ENCODE measurements around the gene RFX7. TPM values are rescaled to one million over a fixed set of nuclear protein-coding genes. Genes with fewer than 3 reads are reported as not detected.

Gene RFX7
- total and polyA plus RNA-seq, 4 experiments from 2014 or later: 0.30 to 37.5 (median 19.7) TPM

- H3K36me3 ChIP-seq (ENCODE audit: insufficient read depth, low read length): no peaks in the 10 kb centered on the region
- H3K9me3 ChIP-seq (ENCODE audit: control insufficient read depth in 1 of 2, low read length in 2 of 2): no peaks in the 10 kb centered on the region
- no peaks in the 10 kb centered on the region for H3K9me3 Mint-ChIP-seq
- no peaks in the 10 kb centered on the region for H3K27me3 ChIP-seq (ENCODE audit: insufficient read depth, low read length)
- CTCF ChIA-PET (ENCODE audit: partially characterized antibody): interaction anchor here (0.6 to 2.2 kb wide), 16 partner anchors 10 to 596 kb away, joined by 3 to 23 read pairs (median 4); no protein-coding TSS in a partner anchor
- POLR2A ChIA-PET (ENCODE audit: partially characterized antibody): interaction anchor here (0.7 to 2.8 kb wide), 14 partner anchors 9 to 1047 kb away, joined by 3 to 23 read pairs (median 4); partner anchors contain the start of genes CCPG1, PIERCE2, PIGB and PIGBOS1
- peak overlapping the region; percentile 53 for H3K27ac ChIP-seq (ENCODE audit: low read depth, low read length)
- H3K4me3 ChIP-seq (ENCODE audit: low read length in 2 of 2): peak overlapping the region; percentile 67 to 81
- peaks cover 0 to 13% of the 10 kb centered on the region in 2 donors for H3K36me3 Mint-ChIP-seq
- peak overlapping the region; percentile 88 to 97 (median 92) for H3K27ac Mint-ChIP-seq
- intact Hi-C loops (cut with micrococcal nuclease): loop anchor here (2.0 to 10.0 kb wide), 4 partner anchors 139 to 1047 kb away; partner anchors contain the start of genes RSL24D1 and ZNF280D
- peaks cover 25 to 40% (median 37%) of the 10 kb centered on the region in 4 donors for H3K4me1 Mint-ChIP-seq
- no peaks in the 10 kb centered on the region for H3K27me3 Mint-ChIP-seq
- peak overlapping the region; percentile 84 to 97 (median 90) for H3K4me3 Mint-ChIP-seq
- peaks cover 53% of the 10 kb centered on the region for H3K4me1 ChIP-seq (ENCODE audit: insufficient read depth, low read length)
- peak in 3 of 5 donors; percentile 15 to 47 (median 16) for DNase-seq
Measured at GRCh38 chr15:56244038-56244810, 545 bp upstream of the RFX7 start.

- Histone ChIP-seq H3K4me1 (ENCODE audit: insufficient read depth, low read length) (peaks cover 53% of the 10 kb centered on the region), H3K27me3 (ENCODE audit: insufficient read depth, low read length) (no peaks in the 10 kb centered on the region), H3K9me3 (ENCODE audit: control insufficient read depth in 1 of 2, low read length in 2 of 2) (no peaks in the 10 kb centered on the region), H3K36me3 (ENCODE audit: insufficient read depth, low read length) (no peaks in the 10 kb centered on the region), H3K27ac (ENCODE audit: low read depth, low read length) (peak overlapping the region; percentile 57), H3K4me3 (ENCODE audit: low read length in 2 of 2) (peak overlapping the region; percentile 58 to 61)
- intact Hi-C loops (cut with micrococcal nuclease): loop anchor here (2.0 to 10.0 kb wide), 4 partner anchors 36 to 834 kb away; partner anchors contain the start of genes CCPG1, PIERCE2 and ZNF280D
- CTCF ChIA-PET (ENCODE audit: partially characterized antibody): interaction anchor here (0.6 to 1.1 kb wide), 2 partner anchors 35 to 596 kb away, joined by 3 to 5 read pairs; no protein-coding TSS in a partner anchor
- peak in 3 of 5 donors; percentile 3 to 41 (median 10) for DNase-seq
- peaks cover 31 to 51% (median 43%) of the 10 kb centered on the region in 4 donors for H3K4me1 Mint-ChIP-seq
- H3K27me3 Mint-ChIP-seq: no peaks in the 10 kb centered on the region
- no peaks in the 10 kb centered on the region for H3K9me3 Mint-ChIP-seq
- POLR2A ChIA-PET (ENCODE audit: partially characterized antibody): interaction anchor here (1.0 to 1.7 kb wide), 4 partner anchors 35 to 491 kb away, joined by 3 to 13 read pairs (median 4); partner anchors contain the start of gene ZNF280D
- H3K27ac Mint-ChIP-seq: peak overlapping the region; percentile 61 to 96 (median 93)
- H3K4me3 Mint-ChIP-seq: peak overlapping the region; percentile 84 to 97 (median 93)
- H3K36me3 Mint-ChIP-seq: peaks cover 7 to 15% of the 10 kb centered on the region in 2 donors
Measured at GRCh38 chr15:56242576-56243162, 1.0 kb downstream of the RFX7 start.

GRCh38 chr15:56241374-56242105, 2.1 kb downstream of the RFX7 start:
- H3K36me3 Mint-ChIP-seq: peaks cover 11 to 19% of the 10 kb centered on the region in 2 donors
- Histone ChIP-seq H3K9me3 (ENCODE audit: control insufficient read depth in 1 of 2, low read length in 2 of 2) (no peaks in the 10 kb centered on the region), H3K27ac (ENCODE audit: low read depth, low read length) (no peak overlapping the region), H3K4me3 (ENCODE audit: low read length in 2 of 2) (peak overlapping the region; percentile 39 to 61), H3K36me3 (ENCODE audit: insufficient read depth, low read length) (no peaks in the 10 kb centered on the region), H3K27me3 (ENCODE audit: insufficient read depth, low read length) (no peaks in the 10 kb centered on the region), H3K4me1 (ENCODE audit: insufficient read depth, low read length) (peaks cover 58% of the 10 kb centered on the region)
- ChIA-PET CTCF (ENCODE audit: partially characterized antibody) (no interaction called here), POLR2A (ENCODE audit: partially characterized antibody) (interaction anchor here (1.7 kb wide), 1 partner anchor 75 kb away, joined by 5 read pairs; no protein-coding TSS in a partner anchor)
- no peaks in the 10 kb centered on the region for H3K27me3 Mint-ChIP-seq
- H3K4me1 Mint-ChIP-seq: peaks cover 35 to 62% (median 50%) of the 10 kb centered on the region in 4 donors
- intact Hi-C loops (cut with micrococcal nuclease): loop anchor here (2.0 to 10.0 kb wide), 4 partner anchors 35 to 833 kb away; partner anchors contain the start of genes CCPG1, PIERCE2 and ZNF280D
- peak overlapping the region; percentile 64 to 97 (median 85) for H3K4me3 Mint-ChIP-seq
- DNase-seq: peak in 1 of 5 donors; percentile 4
- H3K9me3 Mint-ChIP-seq: no peaks in the 10 kb centered on the region
- H3K27ac Mint-ChIP-seq: peak overlapping the region in 6 of 7 donors; percentile 57 to 83 (median 74)

GRCh38 chr15:56240390-56240789, 3.3 kb downstream of the RFX7 start:
- H3K4me1 ChIP-seq (ENCODE audit: insufficient read depth, low read length): peaks cover 47% of the 10 kb centered on the region
- intact Hi-C loops (cut with micrococcal nuclease): loop anchor here (10.0 kb wide), 2 partner anchors 136 to 494 kb away; partner anchors contain the start of gene ZNF280D
- no peaks in the 10 kb centered on the region for H3K9me3 ChIP-seq (ENCODE audit: control insufficient read depth in 1 of 2, low read length in 2 of 2)
- Mint-ChIP-seq H3K4me3 (no peak overlapping the region), H3K4me1 (peaks cover 29 to 59% (median 45%) of the 10 kb centered on the region in 4 donors), H3K27me3 (no peaks in the 10 kb centered on the region), H3K27ac (peak overlapping the region in 1 of 7 donors; percentile 35), H3K9me3 (peaks cover 0 to 2% (median 0%) of the 10 kb centered on the region in 8 donors), H3K36me3 (peaks cover 22 to 24% of the 10 kb centered on the region in 2 donors)
- ChIA-PET CTCF (ENCODE audit: partially characterized antibody) (interaction anchor here (0.7 kb wide), 1 partner anchor 18 kb away, joined by 4 read pairs; no protein-coding TSS in a partner anchor), POLR2A (ENCODE audit: partially characterized antibody) (no interaction called here)
- H3K27ac ChIP-seq (ENCODE audit: low read depth, low read length): no peak overlapping the region
- no peaks in the 10 kb centered on the region for H3K27me3 ChIP-seq (ENCODE audit: insufficient read depth, low read length)
- no peaks in the 10 kb centered on the region for H3K36me3 ChIP-seq (ENCODE audit: insufficient read depth, low read length)
- no peak overlapping the region for H3K4me3 ChIP-seq (ENCODE audit: low read length in 2 of 2)
- DNase-seq: no peak

- intact Hi-C loops (cut with micrococcal nuclease): no loop called here
- CTCF ChIA-PET (ENCODE audit: partially characterized antibody): no interaction called here
- Mint-ChIP-seq H3K4me3 (peak overlapping the region in 1 of 8 donors; percentile 2), H3K27ac (peak overlapping the region in 1 of 7 donors; percentile 3), H3K36me3 (peaks cover 54 to 63% of the 10 kb centered on the region in 2 donors), H3K27me3 (no peaks in the 10 kb centered on the region), H3K4me1 (peaks cover 19 to 34% (median 30%) of the 10 kb centered on the region in 4 donors), H3K9me3 (peaks cover 4 to 35% (median 32%) of the 10 kb centered on the region in 8 donors)
- POLR2A ChIA-PET (ENCODE audit: partially characterized antibody): interaction anchor here (1.4 kb wide), 1 partner anchor 8 kb away, joined by 3 read pairs; no protein-coding TSS in a partner anchor
- H3K27me3 ChIP-seq (ENCODE audit: insufficient read depth, low read length): no peaks in the 10 kb centered on the region
- peaks cover 23% of the 10 kb centered on the region for H3K4me1 ChIP-seq (ENCODE audit: insufficient read depth, low read length)
- H3K4me3 ChIP-seq (ENCODE audit: low read length in 2 of 2): no peak overlapping the region
- H3K9me3 ChIP-seq (ENCODE audit: control insufficient read depth in 1 of 2, low read length in 2 of 2): peaks cover 0 to 10% of the 10 kb centered on the region in 2 donors
- no peaks in the 10 kb centered on the region for H3K36me3 ChIP-seq (ENCODE audit: insufficient read depth, low read length)
- DNase-seq: no peak
- no peak overlapping the region for H3K27ac ChIP-seq (ENCODE audit: low read depth, low read length)
Measured at GRCh38 chr15:56236197-56236596, 7.5 kb downstream of the RFX7 start.

- H3K4me3 ChIP-seq (ENCODE audit: low read length in 2 of 2): no peak overlapping the region
Measured at GRCh38 chr15:56234804-56235203, 8.9 kb downstream of the RFX7 start.

More at GRCh38 chr15:56234804-56235203, 8.9 kb downstream of the RFX7 start:
- CTCF ChIA-PET (ENCODE audit: partially characterized antibody): no interaction called here
- POLR2A ChIA-PET (ENCODE audit: partially characterized antibody): interaction anchor here (1.4 kb wide), 1 partner anchor 10 kb away, joined by 3 read pairs; no protein-coding TSS in a partner anchor
- H3K27me3 ChIP-seq (ENCODE audit: insufficient read depth, low read length): no peaks in the 10 kb centered on the region
- intact Hi-C loops (cut with micrococcal nuclease): no loop called here
- peaks cover 9% of the 10 kb centered on the region for H3K4me1 ChIP-seq (ENCODE audit: insufficient read depth, low read length)
- Mint-ChIP-seq H3K4me3 (peak overlapping the region in 1 of 8 donors; percentile 48), H3K36me3 (peaks cover 66 to 76% of the 10 kb centered on the region in 2 donors), H3K27me3 (no peaks in the 10 kb centered on the region), H3K27ac (peak overlapping the region in 1 of 7 donors; percentile 57), H3K4me1 (peaks cover 19 to 36% (median 30%) of the 10 kb centered on the region in 4 donors), H3K9me3 (peaks cover 4 to 47% (median 45%) of the 10 kb centered on the region in 8 donors)
- no peak for DNase-seq
- peaks cover 0 to 17% of the 10 kb centered on the region in 2 donors for H3K9me3 ChIP-seq (ENCODE audit: control insufficient read depth in 1 of 2, low read length in 2 of 2)
- H3K27ac ChIP-seq (ENCODE audit: low read depth, low read length): no peak overlapping the region
- H3K36me3 ChIP-seq (ENCODE audit: insufficient read depth, low read length): peaks cover 3% of the 10 kb centered on the region

Measured in CD4-positive, alpha-beta memory T cell (primary cell).